ENCODE data around the gene CSRNP3.

CSRNP3 gene, protein sequence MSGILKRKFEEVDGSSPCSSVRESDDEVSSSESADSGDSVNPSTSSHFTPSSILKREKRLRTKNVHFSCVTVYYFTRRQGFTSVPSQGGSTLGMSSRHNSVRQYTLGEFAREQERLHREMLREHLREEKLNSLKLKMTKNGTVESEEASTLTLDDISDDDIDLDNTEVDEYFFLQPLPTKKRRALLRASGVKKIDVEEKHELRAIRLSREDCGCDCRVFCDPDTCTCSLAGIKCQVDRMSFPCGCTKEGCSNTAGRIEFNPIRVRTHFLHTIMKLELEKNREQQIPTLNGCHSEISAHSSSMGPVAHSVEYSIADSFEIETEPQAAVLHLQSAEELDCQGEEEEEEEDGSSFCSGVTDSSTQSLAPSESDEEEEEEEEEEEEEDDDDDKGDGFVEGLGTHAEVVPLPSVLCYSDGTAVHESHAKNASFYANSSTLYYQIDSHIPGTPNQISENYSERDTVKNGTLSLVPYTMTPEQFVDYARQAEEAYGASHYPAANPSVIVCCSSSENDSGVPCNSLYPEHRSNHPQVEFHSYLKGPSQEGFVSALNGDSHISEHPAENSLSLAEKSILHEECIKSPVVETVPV

DNA sequence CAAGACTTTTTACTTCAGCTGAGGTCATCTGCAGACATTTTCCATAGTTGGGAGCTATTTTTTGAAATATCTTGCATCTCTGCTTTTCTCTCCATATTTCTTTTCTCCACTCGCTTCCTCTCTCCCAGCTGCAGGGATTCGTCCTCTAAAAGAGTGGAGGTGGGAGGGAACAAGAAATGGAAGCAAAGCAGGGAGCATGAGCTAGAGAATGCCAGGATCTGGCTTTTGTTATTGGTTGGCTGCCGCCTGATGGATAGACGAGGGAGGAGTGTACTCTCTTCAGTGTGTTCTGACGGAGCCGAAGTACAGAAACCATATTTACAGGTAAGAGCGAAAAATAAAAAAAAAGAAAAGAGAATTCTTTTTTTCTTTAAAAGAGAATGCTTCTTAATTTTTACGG lies at the start of gene CSRNP3:
CSRNP3 (plus strand) TSS at position 282 of the 400 bp plus-strand sequence. CDS start 125,368 bp downstream, outside the sequence.
- peak within 1 kb of the TSS in 1 of 2 donors; percentile 43 for H3K9ac ChIP-seq (ENCODE audit: low read depth in 1 of 2, low read length in 2 of 2)
- peak within 1 kb of the TSS; percentile 68 to 78 for H3K4me3 ChIP-seq (ENCODE audit: low read length in 2 of 2)
- H3K36me3 ChIP-seq (ENCODE audit: control insufficient read depth in 2 of 2, insufficient read depth in 2 of 2, low read length in 2 of 2): no peaks in the 10 kb centered on the region
- no peaks in the 10 kb centered on the region for H3K9me3 ChIP-seq (ENCODE audit: control insufficient read depth in 2 of 2, low read length in 2 of 2)
- no peaks in the 10 kb centered on the region for H3K4me1 ChIP-seq (ENCODE audit: control insufficient read depth in 2 of 2, insufficient read depth in 2 of 2, low read length in 2 of 2)
- no peaks in the 10 kb centered on the region for H3K27me3 ChIP-seq (ENCODE audit: control insufficient read depth in 2 of 2, insufficient read depth in 2 of 2, low read length in 2 of 2)
- no peak within 1 kb of the TSS for H3K27ac ChIP-seq (ENCODE audit: low read depth in 2 of 2, low read length in 2 of 2)

DNA sequence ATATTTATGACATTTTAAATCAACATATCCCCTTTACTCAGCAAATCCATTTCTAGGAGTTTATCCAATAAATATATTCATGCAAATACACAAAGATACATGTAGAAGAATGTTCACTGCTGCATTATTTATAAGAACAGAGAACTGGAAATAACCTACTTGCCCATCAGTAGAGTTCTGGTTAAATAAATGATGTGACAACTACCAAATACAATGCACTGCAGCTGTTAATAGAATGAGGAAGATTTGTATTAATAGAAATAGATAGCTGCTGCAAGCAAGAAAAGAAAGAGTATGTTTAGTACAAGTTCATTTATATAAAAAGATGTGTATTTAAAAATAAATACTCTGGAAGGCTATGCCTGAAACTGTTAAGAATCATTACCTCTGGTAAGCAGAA lies 49.3 kb upstream of the CSRNP3 start:
- H3K27me3 ChIP-seq (ENCODE audit: control insufficient read depth in 2 of 2, insufficient read depth in 2 of 2, low read length in 2 of 2): no peaks in the 10 kb centered on the region
- H3K4me1 ChIP-seq (ENCODE audit: control insufficient read depth in 2 of 2, insufficient read depth in 2 of 2, low read length in 2 of 2): no peaks in the 10 kb centered on the region
- no peaks in the 10 kb centered on the region for H3K36me3 ChIP-seq (ENCODE audit: control insufficient read depth in 2 of 2, insufficient read depth in 2 of 2, low read length in 2 of 2)
- H3K9ac ChIP-seq (ENCODE audit: low read depth in 1 of 2, low read length in 2 of 2): no peak overlapping the region
- H3K4me3 ChIP-seq (ENCODE audit: low read length in 2 of 2): no peak overlapping the region
- H3K9me3 ChIP-seq (ENCODE audit: control insufficient read depth in 2 of 2, low read length in 2 of 2): no peaks in the 10 kb centered on the region
- no peak overlapping the region for H3K27ac ChIP-seq (ENCODE audit: low read depth in 2 of 2, low read length in 2 of 2)

DNA sequence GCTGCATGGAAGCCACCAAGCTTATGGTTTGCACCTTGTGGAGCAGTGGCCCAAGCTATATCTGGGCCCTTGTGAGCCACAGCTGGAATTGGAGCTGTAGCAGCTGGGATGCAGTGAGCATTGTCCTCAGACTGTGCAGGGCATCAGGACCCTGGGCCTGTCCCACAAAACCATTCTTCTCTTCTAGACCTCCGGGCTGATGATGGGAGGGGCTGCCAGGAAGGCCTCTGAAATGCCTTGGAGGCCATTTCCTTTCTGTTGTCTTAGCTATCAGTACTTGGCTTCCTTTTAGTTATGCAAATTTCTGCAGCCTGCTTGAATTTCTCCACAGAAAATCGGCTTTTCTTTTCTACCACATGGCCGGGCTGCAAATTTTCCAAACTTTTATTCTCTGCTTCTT lies 46.4 kb upstream of the CSRNP3 start:
- H3K36me3 ChIP-seq (ENCODE audit: control insufficient read depth in 2 of 2, insufficient read depth in 2 of 2, low read length in 2 of 2): no peaks in the 10 kb centered on the region
- no peak overlapping the region for H3K27ac ChIP-seq (ENCODE audit: low read depth in 2 of 2, low read length in 2 of 2)
- H3K9me3 ChIP-seq (ENCODE audit: control insufficient read depth in 2 of 2, low read length in 2 of 2): no peaks in the 10 kb centered on the region
- no peak overlapping the region for H3K4me3 ChIP-seq (ENCODE audit: low read length in 2 of 2)
- H3K4me1 ChIP-seq (ENCODE audit: control insufficient read depth in 2 of 2, insufficient read depth in 2 of 2, low read length in 2 of 2): no peaks in the 10 kb centered on the region
- H3K9ac ChIP-seq (ENCODE audit: low read depth in 1 of 2, low read length in 2 of 2): no peak overlapping the region
- no peaks in the 10 kb centered on the region for H3K27me3 ChIP-seq (ENCODE audit: control insufficient read depth in 2 of 2, insufficient read depth in 2 of 2, low read length in 2 of 2)

DNA sequence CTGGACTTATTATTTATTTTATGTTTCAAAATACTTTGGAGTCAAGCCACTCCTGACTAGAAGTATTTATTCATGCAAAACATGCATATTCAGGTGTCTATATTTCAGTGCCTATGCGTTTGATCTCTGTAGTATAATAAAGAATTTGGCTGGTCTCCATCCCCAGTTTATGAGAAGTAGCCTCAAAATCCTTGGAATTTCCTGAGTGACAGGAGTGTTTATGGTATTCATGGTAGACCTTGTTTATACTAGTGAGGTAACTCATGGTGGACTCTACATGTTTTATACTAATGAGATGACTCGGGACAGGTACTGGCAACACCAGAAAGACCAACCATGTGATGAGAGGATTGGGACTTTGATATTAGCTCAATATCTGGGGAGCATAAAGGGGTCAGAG lies 43.9 kb upstream of the CSRNP3 start:
- Histone ChIP-seq H3K9ac (ENCODE audit: low read depth in 1 of 2, low read length in 2 of 2) (no peak overlapping the region), H3K4me1 (ENCODE audit: control insufficient read depth in 2 of 2, insufficient read depth in 2 of 2, low read length in 2 of 2) (no peaks in the 10 kb centered on the region), H3K4me3 (ENCODE audit: low read length in 2 of 2) (no peak overlapping the region), H3K27ac (ENCODE audit: low read depth in 2 of 2, low read length in 2 of 2) (no peak overlapping the region), H3K36me3 (ENCODE audit: control insufficient read depth in 2 of 2, insufficient read depth in 2 of 2, low read length in 2 of 2) (no peaks in the 10 kb centered on the region), H3K9me3 (ENCODE audit: control insufficient read depth in 2 of 2, low read length in 2 of 2) (no peaks in the 10 kb centered on the region), H3K27me3 (ENCODE audit: control insufficient read depth in 2 of 2, insufficient read depth in 2 of 2, low read length in 2 of 2) (no peaks in the 10 kb centered on the region)

DNA sequence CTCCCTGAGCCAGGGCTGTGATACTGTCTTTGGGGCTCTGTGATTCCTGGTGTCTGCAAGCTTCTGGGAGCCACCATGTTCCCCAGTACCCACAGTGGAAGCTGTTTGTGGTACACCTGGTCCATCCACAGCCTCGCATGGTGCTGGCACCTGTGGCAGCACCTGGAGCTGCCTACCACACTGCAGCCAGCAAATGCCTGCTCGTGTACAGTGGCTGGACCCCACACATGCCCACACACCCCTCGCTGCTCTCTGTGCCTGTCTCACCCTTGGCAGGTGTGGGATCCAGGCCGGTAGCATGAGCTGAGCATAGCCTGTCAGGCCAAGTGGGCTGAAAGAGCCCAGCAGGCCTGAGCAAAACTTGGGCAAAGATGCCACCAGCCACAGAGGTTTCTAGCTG lies 41.8 kb upstream of the CSRNP3 start:
- H3K4me1 ChIP-seq (ENCODE audit: control insufficient read depth in 2 of 2, insufficient read depth in 2 of 2, low read length in 2 of 2): no peaks in the 10 kb centered on the region

DNA sequence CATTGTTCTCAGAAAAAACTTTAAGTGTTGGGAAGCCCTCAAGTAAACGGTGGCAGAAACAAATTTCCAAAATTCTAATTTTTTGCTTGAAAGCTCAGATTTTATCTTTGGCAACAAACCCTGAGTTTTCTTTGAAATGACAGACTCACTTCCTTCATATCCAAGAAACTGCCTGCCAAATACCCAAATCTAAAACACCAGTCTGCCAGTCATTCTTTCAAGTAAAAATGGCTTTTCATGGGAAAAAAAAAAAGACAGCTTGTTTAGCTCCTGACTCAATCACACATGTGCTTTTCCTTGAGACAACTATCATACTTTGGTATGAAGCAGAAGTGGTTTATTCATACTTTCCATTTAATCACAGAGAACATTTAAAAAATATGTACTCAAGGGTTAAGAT lies 40.6 kb upstream of the CSRNP3 start:
- Histone ChIP-seq H3K4me1 (ENCODE audit: control insufficient read depth in 2 of 2, insufficient read depth in 2 of 2, low read length in 2 of 2) (no peaks in the 10 kb centered on the region), H3K27me3 (ENCODE audit: control insufficient read depth in 2 of 2, insufficient read depth in 2 of 2, low read length in 2 of 2) (no peaks in the 10 kb centered on the region), H3K4me3 (ENCODE audit: low read length in 2 of 2) (no peak overlapping the region), H3K36me3 (ENCODE audit: control insufficient read depth in 2 of 2, insufficient read depth in 2 of 2, low read length in 2 of 2) (no peaks in the 10 kb centered on the region), H3K9ac (ENCODE audit: low read depth in 1 of 2, low read length in 2 of 2) (no peak overlapping the region), H3K9me3 (ENCODE audit: control insufficient read depth in 2 of 2, low read length in 2 of 2) (no peaks in the 10 kb centered on the region), H3K27ac (ENCODE audit: low read depth in 2 of 2, low read length in 2 of 2) (no peak overlapping the region)

More for the DNA sequence above, 41.8 kb upstream of the CSRNP3 start:
- Histone ChIP-seq H3K9me3 (ENCODE audit: control insufficient read depth in 2 of 2, low read length in 2 of 2) (no peaks in the 10 kb centered on the region), H3K36me3 (ENCODE audit: control insufficient read depth in 2 of 2, insufficient read depth in 2 of 2, low read length in 2 of 2) (no peaks in the 10 kb centered on the region), H3K27ac (ENCODE audit: low read depth in 2 of 2, low read length in 2 of 2) (no peak overlapping the region), H3K27me3 (ENCODE audit: control insufficient read depth in 2 of 2, insufficient read depth in 2 of 2, low read length in 2 of 2) (no peaks in the 10 kb centered on the region), H3K9ac (ENCODE audit: low read depth in 1 of 2, low read length in 2 of 2) (no peak overlapping the region), H3K4me3 (ENCODE audit: low read length in 2 of 2) (no peak overlapping the region)

DNA sequence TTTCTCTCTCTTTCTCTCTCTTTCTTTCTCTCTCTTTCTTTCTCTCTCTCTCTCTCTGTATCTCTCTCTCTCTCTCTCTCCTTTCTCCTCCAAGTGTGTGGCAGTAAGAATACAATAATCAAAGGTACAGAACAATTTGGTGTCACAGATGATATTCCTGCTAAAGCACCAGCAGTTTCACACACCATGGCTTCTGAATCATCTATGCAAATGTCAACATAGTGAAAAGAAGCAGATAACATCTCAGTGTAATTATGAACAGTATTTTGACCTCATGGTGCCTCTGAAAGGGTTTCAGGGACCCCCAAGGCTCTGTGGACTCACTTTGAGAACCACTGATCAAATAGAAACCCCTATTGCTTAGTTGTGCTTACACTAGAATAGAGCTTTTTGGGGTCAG lies 38.5 kb upstream of the CSRNP3 start:
- no peak overlapping the region for H3K4me3 ChIP-seq (ENCODE audit: low read length in 2 of 2)
- no peak overlapping the region for H3K27ac ChIP-seq (ENCODE audit: low read depth in 2 of 2, low read length in 2 of 2)
- H3K27me3 ChIP-seq (ENCODE audit: control insufficient read depth in 2 of 2, insufficient read depth in 2 of 2, low read length in 2 of 2): no peaks in the 10 kb centered on the region
- no peaks in the 10 kb centered on the region for H3K4me1 ChIP-seq (ENCODE audit: control insufficient read depth in 2 of 2, insufficient read depth in 2 of 2, low read length in 2 of 2)
- H3K9me3 ChIP-seq (ENCODE audit: control insufficient read depth in 2 of 2, low read length in 2 of 2): no peaks in the 10 kb centered on the region
- no peak overlapping the region for H3K9ac ChIP-seq (ENCODE audit: low read depth in 1 of 2, low read length in 2 of 2)
- no peaks in the 10 kb centered on the region for H3K36me3 ChIP-seq (ENCODE audit: control insufficient read depth in 2 of 2, insufficient read depth in 2 of 2, low read length in 2 of 2)

DNA sequence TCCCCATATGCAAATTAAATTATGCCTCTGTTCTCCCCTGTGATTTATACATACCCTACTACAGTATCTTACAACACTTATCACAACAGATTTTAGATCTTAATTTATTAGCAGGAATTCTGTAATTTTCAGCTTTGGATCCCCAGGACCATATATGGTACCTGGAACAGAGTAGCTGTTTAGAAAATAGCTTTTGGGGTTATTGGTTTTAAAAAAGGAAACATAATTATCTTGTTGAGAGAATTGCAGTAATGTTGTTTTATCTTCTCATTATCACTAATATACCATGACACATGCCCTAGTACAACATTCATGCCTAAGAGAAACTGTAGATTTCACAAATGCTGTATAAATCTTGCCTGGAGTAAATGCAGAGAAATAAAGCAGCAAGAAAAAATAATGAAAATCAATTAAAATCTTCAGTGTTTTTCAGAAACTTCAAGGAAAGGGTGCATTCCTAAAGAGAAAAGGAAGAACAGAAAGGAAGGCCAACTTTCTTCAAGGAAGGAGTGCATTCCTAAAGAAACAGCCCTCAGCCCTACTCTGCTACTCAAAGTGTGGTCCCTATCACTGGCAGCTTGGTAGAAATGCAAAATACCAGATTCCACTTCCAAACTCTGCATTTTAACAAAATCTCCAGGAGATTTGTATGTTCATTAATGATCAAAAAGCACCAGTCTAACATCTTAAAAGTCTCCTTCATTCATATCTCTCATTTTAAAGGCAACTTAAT lies 37.1 kb upstream of the CSRNP3 start:
- Histone ChIP-seq H3K36me3 (ENCODE audit: control insufficient read depth in 2 of 2, insufficient read depth in 2 of 2, low read length in 2 of 2) (no peaks in the 10 kb centered on the region), H3K27me3 (ENCODE audit: control insufficient read depth in 2 of 2, insufficient read depth in 2 of 2, low read length in 2 of 2) (no peaks in the 10 kb centered on the region), H3K9me3 (ENCODE audit: control insufficient read depth in 2 of 2, low read length in 2 of 2) (no peaks in the 10 kb centered on the region), H3K9ac (ENCODE audit: low read depth in 1 of 2, low read length in 2 of 2) (no peak overlapping the region), H3K27ac (ENCODE audit: low read depth in 2 of 2, low read length in 2 of 2) (no peak overlapping the region), H3K4me1 (ENCODE audit: control insufficient read depth in 2 of 2, insufficient read depth in 2 of 2, low read length in 2 of 2) (no peaks in the 10 kb centered on the region), H3K4me3 (ENCODE audit: low read length in 2 of 2) (no peak overlapping the region)

DNA sequence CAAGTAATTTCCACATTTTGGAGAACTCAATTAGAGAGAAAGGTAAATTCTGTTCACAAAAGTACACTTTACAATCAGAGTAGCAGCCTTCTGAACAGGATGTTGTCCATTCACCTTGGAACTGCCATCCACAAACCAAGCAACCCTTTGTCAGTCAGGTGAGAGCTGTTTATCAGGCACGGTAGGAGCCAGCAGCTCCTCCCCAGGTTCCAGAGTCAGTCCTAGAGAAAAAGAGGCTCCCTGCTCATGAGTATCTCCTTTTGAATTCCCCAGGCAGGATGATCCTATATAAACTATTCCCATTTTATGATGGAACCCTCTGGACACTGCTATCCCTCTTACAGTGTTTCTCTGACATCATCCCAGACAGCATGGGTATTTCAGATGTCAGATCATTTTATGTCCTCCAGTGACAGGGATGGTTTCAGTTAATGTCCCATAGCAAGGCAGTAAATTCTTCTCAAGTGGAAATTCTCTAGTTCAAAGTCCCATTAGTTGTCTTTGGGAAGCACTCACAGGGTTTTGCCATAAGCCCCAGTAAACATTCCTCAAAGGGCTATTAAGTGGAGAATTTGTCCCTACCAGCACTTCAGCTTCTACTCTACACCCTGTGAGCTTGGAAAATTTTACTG lies 34.5 kb upstream of the CSRNP3 start:
- Histone ChIP-seq H3K4me3 (ENCODE audit: low read length in 2 of 2) (no peak overlapping the region), H3K9me3 (ENCODE audit: control insufficient read depth in 2 of 2, low read length in 2 of 2) (no peaks in the 10 kb centered on the region), H3K27ac (ENCODE audit: low read depth in 2 of 2, low read length in 2 of 2) (no peak overlapping the region), H3K36me3 (ENCODE audit: control insufficient read depth in 2 of 2, insufficient read depth in 2 of 2, low read length in 2 of 2) (no peaks in the 10 kb centered on the region), H3K27me3 (ENCODE audit: control insufficient read depth in 2 of 2, insufficient read depth in 2 of 2, low read length in 2 of 2) (no peaks in the 10 kb centered on the region), H3K9ac (ENCODE audit: low read depth in 1 of 2, low read length in 2 of 2) (no peak overlapping the region), H3K4me1 (ENCODE audit: control insufficient read depth in 2 of 2, insufficient read depth in 2 of 2, low read length in 2 of 2) (no peaks in the 10 kb centered on the region)

DNA sequence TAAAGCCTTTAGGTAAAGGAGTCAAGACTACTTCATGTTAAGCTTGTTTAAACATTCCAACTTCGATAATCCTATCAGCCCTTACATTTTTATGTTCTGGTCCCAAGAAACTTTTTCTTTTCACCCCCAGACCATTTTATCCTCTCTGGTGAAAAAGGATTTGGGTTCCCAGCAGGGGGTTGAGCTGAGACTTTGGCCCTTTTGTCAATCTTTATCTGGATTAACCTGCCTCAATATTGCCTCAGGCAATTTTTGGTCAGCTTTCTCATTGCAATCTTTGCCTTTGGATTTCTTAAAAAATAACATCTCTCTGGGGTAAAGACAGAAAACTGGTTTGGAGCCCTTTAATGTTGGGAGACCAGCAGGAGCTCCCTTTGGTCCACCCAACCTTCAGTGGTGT lies 33.9 kb upstream of the CSRNP3 start:
- Histone ChIP-seq H3K4me3 (ENCODE audit: low read length in 2 of 2) (no peak overlapping the region), H3K27ac (ENCODE audit: low read depth in 2 of 2, low read length in 2 of 2) (no peak overlapping the region), H3K27me3 (ENCODE audit: control insufficient read depth in 2 of 2, insufficient read depth in 2 of 2, low read length in 2 of 2) (no peaks in the 10 kb centered on the region), H3K9ac (ENCODE audit: low read depth in 1 of 2, low read length in 2 of 2) (no peak overlapping the region), H3K4me1 (ENCODE audit: control insufficient read depth in 2 of 2, insufficient read depth in 2 of 2, low read length in 2 of 2) (no peaks in the 10 kb centered on the region), H3K9me3 (ENCODE audit: control insufficient read depth in 2 of 2, low read length in 2 of 2) (no peaks in the 10 kb centered on the region), H3K36me3 (ENCODE audit: control insufficient read depth in 2 of 2, insufficient read depth in 2 of 2, low read length in 2 of 2) (no peaks in the 10 kb centered on the region)

Data from mucosa of rectum (tissue), 2 donors.